Retina (tissue), 1 donor: ENCODE measurements around the gene POU2F3.

Source experiments
- DNase-seq: peaks from one replicate; pipeline ENCODE4 v3.0.0-alpha.2; 2016

Gene POU2F3

DNA sequence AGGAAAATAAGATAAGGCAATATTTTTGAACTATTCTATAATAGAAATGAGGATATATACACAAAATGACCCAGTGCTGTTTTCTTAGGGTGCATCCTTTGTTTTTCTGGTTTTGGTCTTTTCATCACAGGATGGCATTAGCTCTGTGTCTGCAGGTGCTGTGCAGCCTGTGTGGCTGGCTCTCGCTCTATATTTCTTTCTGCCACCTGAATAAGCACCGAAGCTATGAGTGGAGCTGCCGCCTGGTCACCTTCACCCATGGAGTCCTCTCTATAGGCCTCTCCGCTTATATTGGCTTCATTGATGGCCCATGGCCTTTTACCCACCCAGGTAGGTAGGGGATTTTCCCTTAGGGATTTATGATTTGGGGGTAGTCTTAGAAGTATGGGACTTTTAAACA is 87.4 kb downstream of the POU2F3 start:
- DNase-seq: no peak

DNA sequence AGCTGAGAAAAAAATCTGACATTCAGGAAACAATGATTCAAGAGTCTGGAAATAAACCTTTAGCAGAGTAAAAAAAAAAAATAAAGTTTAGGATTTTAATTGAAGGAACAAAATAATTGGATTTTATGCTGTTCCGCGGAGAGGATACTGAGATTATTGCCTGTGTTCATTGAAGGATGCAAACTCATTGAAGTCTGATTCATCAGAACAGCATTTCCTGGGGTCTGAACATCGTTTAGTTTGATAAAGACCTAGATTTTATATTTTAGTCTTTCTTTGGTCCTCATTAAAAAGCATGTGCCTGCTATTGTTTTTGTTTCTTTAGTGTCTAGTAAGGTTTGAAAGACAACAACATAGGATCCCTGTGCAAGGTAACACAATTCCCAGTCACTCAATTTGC is 89.6 kb downstream of the POU2F3 start:
- no peak for DNase-seq

GRCh38 chr11:120330045-120330444 is 90.1 kb downstream of the POU2F3 start:
- DNase-seq: no peak

- DNase-seq: no peak
Observed at GRCh38 chr11:120331301-120331996, 91.5 kb downstream of the POU2F3 start.

GRCh38 chr11:120332822-120333716 is 93.1 kb downstream of the POU2F3 start:
- no peak for DNase-seq

GRCh38 chr11:120333801-120334200 is 93.9 kb downstream of the POU2F3 start:
- no peak for DNase-seq

DNA sequence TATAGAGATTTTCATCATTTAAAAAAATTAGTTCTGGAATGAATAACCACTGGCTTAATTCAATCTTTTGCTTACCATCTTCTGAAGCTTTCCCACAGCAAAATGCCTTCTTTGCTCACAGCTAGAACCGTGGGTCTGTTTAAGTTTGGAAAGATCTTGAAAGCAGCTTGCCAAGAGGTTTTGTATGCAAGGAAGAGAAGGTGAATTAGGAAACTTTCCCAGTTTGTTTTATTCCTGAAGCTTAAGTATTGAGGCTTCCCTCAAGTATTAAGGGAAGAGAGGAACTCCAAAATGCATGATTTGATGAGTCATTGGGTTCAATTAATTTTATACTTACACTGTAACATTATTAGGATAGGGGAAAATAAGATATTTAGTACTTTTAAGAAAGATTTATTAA is 94.4 kb downstream of the POU2F3 start:
- DNase-seq: no peak

- peak; percentile 77 for DNase-seq
Observed at GRCh38 chr11:120334894-120335462, 95.0 kb downstream of the POU2F3 start.

GRCh38 chr11:120335556-120335907 is 95.6 kb downstream of the POU2F3 start:
- DNase-seq: no peak

- DNase-seq: peak; percentile 97
Observed at GRCh38 chr11:120335908-120336640, 96.1 kb downstream of the POU2F3 start, which contains the start of gene ARHGEF12. Gene ARHGEF12 (plus strand): TSS chr11:120336413. CDS start chr11:120337244, 831 bp downstream.

GRCh38 chr11:120336641-120337354 is 96.9 kb downstream of the POU2F3 start:
- DNase-seq: peak; percentile 90

DNA sequence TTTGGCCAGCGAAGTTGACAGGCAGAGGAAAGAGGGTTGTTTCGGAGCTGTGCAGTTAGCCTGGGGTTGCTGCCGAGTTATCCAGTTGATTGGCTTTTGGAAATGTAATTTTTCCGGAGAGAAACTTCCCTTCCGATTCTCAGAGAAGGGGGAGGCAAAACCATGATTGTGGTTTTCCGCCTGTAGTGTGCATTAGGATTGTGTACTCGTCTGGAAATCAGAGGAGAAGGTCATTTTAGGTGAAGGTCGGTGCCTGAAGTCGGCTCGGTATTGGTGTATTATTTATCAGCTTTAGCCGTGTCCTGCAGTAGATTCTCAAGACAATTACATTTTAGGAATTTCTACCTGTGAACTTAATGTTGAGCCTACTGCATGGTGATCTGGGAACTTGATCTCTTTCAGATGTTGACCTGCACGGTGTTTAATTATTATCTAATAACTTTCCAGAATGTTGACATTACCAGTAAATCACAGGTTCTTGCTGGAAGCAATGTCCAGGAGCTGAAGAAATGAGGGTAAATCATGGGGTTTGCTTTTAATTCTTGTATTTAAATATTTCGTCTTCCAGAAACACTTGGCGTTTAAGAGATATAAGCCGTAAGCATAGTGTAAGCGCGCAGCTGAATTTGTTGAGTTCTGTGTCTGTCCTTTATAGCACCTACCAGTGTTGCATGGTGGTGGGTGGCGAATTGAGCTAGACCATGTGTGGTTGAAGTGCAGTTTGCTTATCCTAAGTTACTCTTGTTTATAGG is 97.6 kb downstream of the POU2F3 start:
- no peak for DNase-seq

GRCh38 chr11:120338107-120338933 is 98.4 kb downstream of the POU2F3 start:
- no peak for DNase-seq

DNA sequence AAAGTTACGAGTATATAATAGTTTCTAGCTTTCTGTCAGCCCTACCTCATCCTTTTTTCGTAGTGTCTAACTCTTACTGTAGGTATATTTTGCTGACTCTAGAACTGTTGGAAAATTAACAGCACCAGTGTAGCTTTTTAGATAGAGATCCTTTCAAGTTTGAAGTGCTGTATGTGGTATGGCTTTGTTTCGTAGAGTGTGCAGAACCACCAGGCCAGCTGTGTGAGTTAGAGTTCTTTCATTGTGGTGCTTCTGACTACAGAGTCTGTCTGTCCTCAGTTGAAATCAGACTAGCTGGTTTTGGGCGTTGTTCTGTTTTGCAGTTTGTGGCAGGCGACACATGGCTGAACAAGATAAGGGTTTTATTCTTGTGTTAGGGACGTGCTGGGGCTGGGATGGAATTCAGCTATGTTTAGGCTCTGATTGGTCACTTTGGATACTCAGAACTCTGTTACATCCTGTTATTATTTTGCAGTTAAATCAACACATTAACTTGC is 99.5 kb downstream of the POU2F3 start:
- peak; percentile 19 for DNase-seq

DNA sequence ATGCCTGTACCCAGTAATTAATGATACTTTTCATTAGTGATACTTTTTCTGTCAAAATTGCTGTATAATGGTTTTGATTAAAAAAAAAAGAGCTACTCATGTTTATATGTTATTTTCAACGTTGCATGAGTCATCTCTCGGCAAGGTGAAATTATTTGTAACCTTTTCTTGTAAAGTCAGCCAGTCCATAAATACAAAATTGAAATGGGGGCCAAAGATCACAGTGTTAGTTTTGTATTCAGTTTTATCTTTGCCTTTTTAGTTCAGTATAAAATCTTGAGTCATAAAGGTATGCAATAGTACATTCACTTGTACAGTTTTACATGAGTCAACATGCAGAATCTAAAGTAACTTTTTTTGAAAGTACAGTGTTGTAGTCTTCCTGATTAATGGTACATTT is 100.6 kb downstream of the POU2F3 start:
- no peak for DNase-seq

DNA sequence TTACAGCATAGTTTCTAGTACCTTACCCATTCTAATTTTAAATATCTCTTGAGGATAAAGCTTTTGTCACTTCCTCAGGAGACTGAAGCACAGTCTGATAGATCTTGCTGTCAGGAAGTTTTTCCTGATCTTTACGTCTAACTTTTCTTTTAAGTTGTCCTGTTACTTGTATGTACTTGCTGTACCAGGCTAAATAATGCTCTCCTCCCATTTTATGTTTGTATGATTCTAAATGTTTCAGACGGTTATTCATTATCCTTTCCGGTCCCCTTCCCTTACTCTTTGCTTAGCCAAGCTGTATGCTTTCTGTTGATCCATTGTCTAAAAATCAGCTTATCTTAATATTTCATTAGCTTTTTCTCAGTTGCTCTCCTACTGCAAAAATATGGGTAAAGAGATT is 102.3 kb downstream of the POU2F3 start:
- no peak for DNase-seq

- DNase-seq: no peak
Observed at GRCh38 chr11:120342678-120343077, 102.7 kb downstream of the POU2F3 start.

DNA sequence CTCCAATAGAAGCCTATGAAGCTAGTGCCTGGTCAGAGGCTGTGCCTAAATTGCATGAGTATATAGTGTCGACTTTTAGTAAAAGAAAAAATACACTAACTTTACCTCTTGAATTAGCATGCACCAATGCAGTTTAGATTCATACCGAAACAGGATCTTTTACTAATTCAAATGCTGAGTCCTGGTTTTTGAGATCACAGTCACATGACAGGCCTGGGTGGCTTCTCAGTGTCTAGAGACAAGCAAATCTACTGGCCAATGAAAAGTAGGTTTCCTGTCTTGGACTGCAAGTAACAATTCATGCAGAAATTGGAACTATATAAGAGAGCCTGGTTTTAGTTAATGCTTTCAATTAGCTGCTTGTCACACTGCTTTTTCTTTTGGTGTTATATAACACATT is 103.5 kb downstream of the POU2F3 start:
- no peak for DNase-seq

- no peak for DNase-seq
Observed at GRCh38 chr11:120344302-120345004, 104.5 kb downstream of the POU2F3 start.

DNA sequence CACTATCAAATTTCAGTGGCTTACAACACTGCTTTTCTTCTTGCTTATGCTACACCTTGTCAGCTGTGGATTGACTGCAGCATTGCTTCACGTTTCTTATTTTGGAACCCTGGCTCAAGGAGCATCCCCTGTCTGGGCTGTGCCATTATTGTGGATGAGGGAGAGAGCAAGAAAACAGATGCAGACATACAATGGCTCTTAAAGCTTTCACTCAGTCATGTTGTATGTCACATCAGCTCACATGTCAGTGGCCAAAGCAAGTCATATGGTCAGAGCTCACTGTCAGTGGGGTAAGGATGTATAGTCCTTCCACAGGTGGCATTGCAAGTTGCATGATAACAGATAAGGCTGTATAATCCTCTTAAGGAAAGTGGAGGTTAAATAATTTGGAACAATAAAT is 106.3 kb downstream of the POU2F3 start:
- DNase-seq: no peak
